Caco-2 (cell line): Measurements from ENCODE around the gene ZNF823. TPM values are rescaled to one million over a fixed set of nuclear protein-coding genes. Genes with fewer than 3 reads are reported as not detected.

Source experiments
- Bru-seq: library from RNA; stranded (reverse); fragments of 400-500 nt; gene quantifications from one replicate; lab custom pipeline; 2021; lab: Mats Ljungman, UMichigan
- BruChase-seq, 2 experiments: library from RNA; stranded (reverse); fragments of 400-500 nt; gene quantifications; one replicate each; lab custom pipeline; 2021; lab: Mats Ljungman, UMichigan
- BruUV-seq: library from RNA; stranded (reverse); fragments of 400-500 nt; replicated peaks from 2 replicates; lab custom pipeline; 2021; lab: Mats Ljungman, UMichigan
- CTCF ChIA-PET: fragments of 300-600 bp; sonication (Branson Sonifier 250); formaldehyde crosslinking; loops from one replicate; lab custom pipeline; 2022; ENCODE audit warnings: antibody characterized with exemption; lab: Charles Lee
- POLR2A ChIA-PET: fragments of 300-600 bp; sonication (Branson Sonifier 250); formaldehyde crosslinking; loops from one replicate; lab custom pipeline; 2022; ENCODE audit warnings: antibody characterized with exemption; lab: Charles Lee
- DNase-seq, 2 experiments: peaks; one replicate each; pipeline versions ENCODE4 v3.0.0 to v3.0.0-alpha.2; 2020 to 2022
- H3K27me3 ChIP-seq: replicated peaks from 2 replicates; pipeline ENCODE4 v1.6.0; 2011; ENCODE audit warnings: low read length; ENCODE audit not compliant: control insufficient read depth, insufficient read depth
- H3K36me3 ChIP-seq: 2 replicates; pipeline ENCODE4 v1.5.1; 2011; ENCODE audit warnings: low read length; ENCODE audit not compliant: control insufficient read depth, insufficient read depth
- H3K4me1 ChIP-seq: fragments of 250-450 bp; sonication (Bioruptor Pico); 2 replicates; pipeline ENCODE4 v1.5.1; 2020; ENCODE audit warnings: mild to moderate bottlenecking
- H3K4me3 ChIP-seq: 2 replicates; pipeline ENCODE4 v1.5.1; 2011; ENCODE audit warnings: low read depth, mild to moderate bottlenecking, control low read depth, low read length
- H3K9me3 ChIP-seq: fragments of 250-450 bp; sonication (Bioruptor Pico); 2 replicates; pipeline ENCODE4 v1.5.1; 2020; ENCODE audit warnings: mild to moderate bottlenecking, moderate library complexity
- H3K27ac Mint-ChIP-seq: one replicate; pipeline ENCODE4 v1.8.0; 2022; ENCODE audit warnings: mixed read lengths; ENCODE audit not compliant: unreplicated experiment
- H3K27me3 Mint-ChIP-seq: one replicate; pipeline ENCODE4 v1.8.0; 2022; ENCODE audit warnings: mixed read lengths; ENCODE audit not compliant: insufficient read depth, unreplicated experiment
- H3K36me3 Mint-ChIP-seq: one replicate; pipeline ENCODE4 v1.8.0; 2022; ENCODE audit warnings: mild to moderate bottlenecking, mixed read lengths; ENCODE audit not compliant: insufficient read depth, unreplicated experiment
- H3K4me1 Mint-ChIP-seq: one replicate; pipeline ENCODE4 v1.8.0; 2022; ENCODE audit warnings: low read depth, mixed read lengths; ENCODE audit not compliant: unreplicated experiment
- H3K4me3 Mint-ChIP-seq: one replicate; pipeline ENCODE4 v1.8.0; 2022; ENCODE audit warnings: mild to moderate bottlenecking, moderate library complexity, mixed read lengths; ENCODE audit not compliant: unreplicated experiment
- H3K9me3 Mint-ChIP-seq: one replicate; pipeline ENCODE4 v1.8.0; 2022; ENCODE audit warnings: mixed read lengths; ENCODE audit not compliant: unreplicated experiment
- CTCF ChIP-seq, 2 experiments: fragments of 200-600 bp in 1 of 2; IDR thresholded peaks; 1 replicate in 1 of 2; 2 replicates in 1 of 2; pipeline versions ENCODE4 v1.5.1 to v1.8.0; 2011 to 2022; ENCODE audit warnings: antibody characterized with exemption in 1 of 2, control low read depth in 1 of 2, inconsistent platforms in 1 of 2, low read depth in 1 of 2, low read length in 1 of 2, mild to moderate bottlenecking in 1 of 2, moderate library complexity in 1 of 2; ENCODE audit not compliant: insufficient read depth in 1 of 2, severe bottlenecking in 1 of 2, unreplicated experiment in 1 of 2
- intact Hi-C: fragments of 100-400 bp; cut with micrococcal nuclease; formaldehyde crosslinking; loops from one replicate; pipeline ENCODE4 v1.10.0; 2022; ENCODE audit not compliant: unreplicated experiment
- long read RNA-seq: library from polyadenylated mRNA; stranded (forward); transcript quantifications from one replicate; pipeline ENCODE4 v2.0.0, GENCODE V29; 2022
- total RNA-seq: library from RNA; stranded (reverse); gene quantifications from 2 replicates; pipeline ENCODE4 v1.2.3, GENCODE V29; 2022

ZNF823 gene
- total RNA-seq (11.9 and 12.1 TPM in 2 replicates), Bru-seq, nascent RNA (percentile 74 among the genes with signal in this experiment), BruChase-seq, experiment 1, labeled RNA remaining after a 2-hour chase (percentile 80 among the genes with signal in this experiment), BruChase-seq, experiment 2, labeled RNA remaining after a 6-hour chase (percentile 70 among the genes with signal in this experiment)
- long read RNA-seq, transcript ZNF823-201 (4 exons, 2,423 nt), result major isoform, 11 of 18 reads
- long read RNA-seq, partial matches to known transcripts, result 0 of 18 reads
- long read RNA-seq, other reads (novel, unspliced or antisense), result 5 of 18 reads

- Histone ChIP-seq H3K4me3 (peak within 1 kb of the TSS; percentile 75), H3K36me3 (no peaks in the 10 kb centered on the region; the same call in 1 of the 2 replicates), H3K9me3 (no peaks in the 10 kb centered on the region), H3K4me1 (peaks cover 9% of the 10 kb centered on the region), H3K27me3 (no peaks in the 10 kb centered on the region)
- TSS peak; percentile 95 for BruUV-seq
- Mint-ChIP-seq H3K36me3 (peaks cover 41% of the 10 kb centered on the region), H3K27ac (peak within 1 kb of the TSS; percentile 99), H3K27me3 (no peaks in the 10 kb centered on the region), H3K4me1 (peaks cover 5% of the 10 kb centered on the region), H3K9me3 (no peaks in the 10 kb centered on the region), H3K4me3 (peak within 1 kb of the TSS; percentile 100)
- TF ChIP-seq CTCF (IDR thresholded peaks at IDR 0.05; ENCODE audit: insufficient read depth in 1 of 2, low read depth in 1 of 2, low read length in 1 of 2, severe bottlenecking in 1 of 2, unreplicated experiment in 1 of 2), result no peak
- CTCF ChIA-PET, result interaction anchor here (1.0 kb wide), 1 partner anchor 28 kb away, joined by 3 read pairs; the partner anchor contains the start of gene ZNF441
- POLR2A ChIA-PET, result interaction anchor here (1.6 kb wide), 1 partner anchor 28 kb away, joined by 9 read pairs; the partner anchor contains the start of gene ZNF441
- intact Hi-C loops, result loop anchor here (1.0 to 5.0 kb wide), 4 partner anchors 28 to 182 kb away; partner anchors contain the start of genes ELOF1 and ZNF491
- peak; percentile 99 for DNase-seq
These were observed at the start of gene ZNF823 for GRCh38 chr19:11738746-11739620. Gene ZNF823, minus strand, starts transcription at chr19:11738946. Its CDS starts 127 bp downstream, at chr19:11738819.

GRCh38 chr19:11787536-11787935 is 48.8 kb upstream of the ZNF823 start:
- Mint-ChIP-seq H3K4me3 (no peak overlapping the region), H3K27ac (no peak overlapping the region), H3K27me3 (no peaks in the 10 kb centered on the region), H3K4me1 (no peaks in the 10 kb centered on the region), H3K36me3 (peaks cover 5% of the 10 kb centered on the region), H3K9me3 (peaks cover 28% of the 10 kb centered on the region)
- intact Hi-C loops, result no loop called here
- Histone ChIP-seq H3K36me3 (no peaks in the 10 kb centered on the region), H3K9me3 (peaks cover 26% of the 10 kb centered on the region), H3K4me3 (no peak overlapping the region), H3K27me3 (no peaks in the 10 kb centered on the region), H3K4me1 (no peaks in the 10 kb centered on the region)
- TF ChIP-seq CTCF (IDR thresholded peaks at IDR 0.05; ENCODE audit: insufficient read depth in 1 of 2, low read depth in 1 of 2, low read length in 1 of 2, severe bottlenecking in 1 of 2, unreplicated experiment in 1 of 2), result no peak
- BruUV-seq, result no TSS peak
- CTCF ChIA-PET, result interaction anchor here (1.3 kb wide), 1 partner anchor 10 kb away, joined by 3 read pairs; no protein-coding TSS in a partner anchor
- no peak for DNase-seq
- POLR2A ChIA-PET, result no interaction called here

GRCh38 chr19:11784356-11784755 is 45.6 kb upstream of the ZNF823 start:
- POLR2A ChIA-PET, result no interaction called here
- H3K36me3 Mint-ChIP-seq, result peaks cover 22% of the 10 kb centered on the region
- TF ChIP-seq CTCF (IDR thresholded peaks at IDR 0.05; ENCODE audit: insufficient read depth in 1 of 2, low read depth in 1 of 2, low read length in 1 of 2, severe bottlenecking in 1 of 2, unreplicated experiment in 1 of 2), result no peak
- H3K4me1 Mint-ChIP-seq, result no peaks in the 10 kb centered on the region
- Histone ChIP-seq H3K4me3 (no peak overlapping the region), H3K9me3 (peaks cover 43% of the 10 kb centered on the region), H3K4me1 (no peaks in the 10 kb centered on the region), H3K36me3 (peaks cover 5% of the 10 kb centered on the region), H3K27me3 (no peaks in the 10 kb centered on the region)
- no peak for DNase-seq
- CTCF ChIA-PET, result interaction anchor here (0.6 kb wide), 1 partner anchor 14 kb away, joined by 3 read pairs; the partner anchor contains the start of gene ZNF491
- intact Hi-C loops, result no loop called here
- BruUV-seq, result no TSS peak
- no peak overlapping the region for H3K4me3 Mint-ChIP-seq
- no peak overlapping the region for H3K27ac Mint-ChIP-seq
- H3K27me3 Mint-ChIP-seq, result no peaks in the 10 kb centered on the region
- H3K9me3 Mint-ChIP-seq, result peaks cover 33% of the 10 kb centered on the region
